ENCODE measurements around the gene PKN2.
A peak's percentile ranks its signal among the peaks of the same experiment; 100 is the strongest.
"Not testable (repeated sequence)": the region's sequence is repeated elsewhere in the genome, so short reads cannot be mapped to it uniquely, and the experiment has no call there.

The PKN2 gene

GRCh38 chr1:88867743-88868521, 183.9 kb downstream of the PKN2 start:
- H3K27me3 ChIP-seq (replicated peaks; ENCODE audit: control insufficient read depth, insufficient read depth, low read length), result no peaks in the 10 kb centered on the region
- DNase-seq (ENCODE audit: low read depth), result peak; percentile 67

GRCh38 chr1:88869644-88870043, 185.6 kb downstream of the PKN2 start:
- H3K4me1 ChIP-seq (ENCODE audit: control insufficient read depth, insufficient read depth, low read length), result peaks cover 22% of the 10 kb centered on the region
- not testable (repeated sequence) for H3K9ac ChIP-seq (ENCODE audit: low read length); H3K9me3 ChIP-seq (ENCODE audit: control insufficient read depth, low read length); DNase-seq (ENCODE audit: low read depth); H3K4me3 ChIP-seq (ENCODE audit: low read length); H3K27me3 ChIP-seq (replicated peaks; ENCODE audit: control insufficient read depth, insufficient read depth, low read length); H3K36me3 ChIP-seq (ENCODE audit: control insufficient read depth, insufficient read depth, low read length, severe bottlenecking)

More at GRCh38 chr1:88867743-88868521, 183.9 kb downstream of the PKN2 start:
- Histone ChIP-seq H3K9me3 (ENCODE audit: control insufficient read depth, low read length) (no peaks in the 10 kb centered on the region), H3K4me1 (ENCODE audit: control insufficient read depth, insufficient read depth, low read length) (peaks cover 11% of the 10 kb centered on the region), H3K9ac (ENCODE audit: low read length) (no peak overlapping the region), H3K36me3 (ENCODE audit: control insufficient read depth, insufficient read depth, low read length, severe bottlenecking) (peaks cover 15% of the 10 kb centered on the region), H3K4me3 (ENCODE audit: low read length) (no peak overlapping the region)

- Histone ChIP-seq H3K27me3 (replicated peaks; ENCODE audit: control insufficient read depth, insufficient read depth, low read length) (no peaks in the 10 kb centered on the region), H3K4me1 (ENCODE audit: control insufficient read depth, insufficient read depth, low read length) (peaks cover 20% of the 10 kb centered on the region), H3K9me3 (ENCODE audit: control insufficient read depth, low read length) (no peaks in the 10 kb centered on the region), H3K9ac (ENCODE audit: low read length) (no peak overlapping the region), H3K4me3 (ENCODE audit: low read length) (no peak overlapping the region), H3K36me3 (ENCODE audit: control insufficient read depth, insufficient read depth, low read length, severe bottlenecking) (peaks cover 14% of the 10 kb centered on the region)
- peak; percentile 14 for DNase-seq (ENCODE audit: low read depth)
Observed at GRCh38 chr1:88873737-88874349, 189.8 kb downstream of the PKN2 start.

- Histone ChIP-seq H3K27me3 (replicated peaks; ENCODE audit: control insufficient read depth, insufficient read depth, low read length) (no peaks in the 10 kb centered on the region), H3K4me3 (ENCODE audit: low read length) (no peak overlapping the region), H3K9ac (ENCODE audit: low read length) (no peak overlapping the region), H3K4me1 (ENCODE audit: control insufficient read depth, insufficient read depth, low read length) (peaks cover 20% of the 10 kb centered on the region), H3K9me3 (ENCODE audit: control insufficient read depth, low read length) (no peaks in the 10 kb centered on the region), H3K36me3 (ENCODE audit: control insufficient read depth, insufficient read depth, low read length, severe bottlenecking) (peaks cover 14% of the 10 kb centered on the region)
- DNase-seq (ENCODE audit: low read depth), result no peak
Observed at GRCh38 chr1:88875595-88875994, 191.5 kb downstream of the PKN2 start.

- peaks cover 19% of the 10 kb centered on the region for H3K36me3 ChIP-seq (ENCODE audit: control insufficient read depth, insufficient read depth, low read length, severe bottlenecking)
Observed at GRCh38 chr1:88876573-88877365, 192.7 kb downstream of the PKN2 start.

GRCh38 chr1:88877382-88877825, 193.3 kb downstream of the PKN2 start:
- peaks cover 25% of the 10 kb centered on the region for H3K36me3 ChIP-seq (ENCODE audit: control insufficient read depth, insufficient read depth, low read length, severe bottlenecking)
- H3K9ac ChIP-seq (ENCODE audit: low read length), result peak overlapping the region; percentile 22
- DNase-seq (ENCODE audit: low read depth), result peak; percentile 81
- H3K4me3 ChIP-seq (ENCODE audit: low read length), result no peak overlapping the region
- H3K27me3 ChIP-seq (replicated peaks; ENCODE audit: control insufficient read depth, insufficient read depth, low read length), result no peaks in the 10 kb centered on the region
- H3K9me3 ChIP-seq (ENCODE audit: control insufficient read depth, low read length), result no peaks in the 10 kb centered on the region
- peaks cover 20% of the 10 kb centered on the region for H3K4me1 ChIP-seq (ENCODE audit: control insufficient read depth, insufficient read depth, low read length)

More at GRCh38 chr1:88876573-88877365, 192.7 kb downstream of the PKN2 start:
- Histone ChIP-seq H3K4me1 (ENCODE audit: control insufficient read depth, insufficient read depth, low read length) (peaks cover 20% of the 10 kb centered on the region), H3K27me3 (replicated peaks; ENCODE audit: control insufficient read depth, insufficient read depth, low read length) (no peaks in the 10 kb centered on the region), H3K9ac (ENCODE audit: low read length) (no peak overlapping the region), H3K9me3 (ENCODE audit: control insufficient read depth, low read length) (no peaks in the 10 kb centered on the region), H3K4me3 (ENCODE audit: low read length) (no peak overlapping the region)
- DNase-seq (ENCODE audit: low read depth), result peak; percentile 53

- Histone ChIP-seq H3K4me1 (ENCODE audit: control insufficient read depth, insufficient read depth, low read length) (peaks cover 24% of the 10 kb centered on the region), H3K27me3 (replicated peaks; ENCODE audit: control insufficient read depth, insufficient read depth, low read length) (no peaks in the 10 kb centered on the region), H3K9me3 (ENCODE audit: control insufficient read depth, low read length) (no peaks in the 10 kb centered on the region), H3K36me3 (ENCODE audit: control insufficient read depth, insufficient read depth, low read length, severe bottlenecking) (peaks cover 30% of the 10 kb centered on the region), H3K4me3 (ENCODE audit: low read length) (no peak overlapping the region), H3K9ac (ENCODE audit: low read length) (peak overlapping the region; percentile 22)
- DNase-seq (ENCODE audit: low read depth), result no peak
Observed at GRCh38 chr1:88877911-88878310, 193.8 kb downstream of the PKN2 start.

- Histone ChIP-seq H3K4me3 (ENCODE audit: low read length) (no peak overlapping the region), H3K36me3 (ENCODE audit: control insufficient read depth, insufficient read depth, low read length, severe bottlenecking) (peaks cover 36% of the 10 kb centered on the region), H3K27me3 (replicated peaks; ENCODE audit: control insufficient read depth, insufficient read depth, low read length) (no peaks in the 10 kb centered on the region), H3K9me3 (ENCODE audit: control insufficient read depth, low read length) (no peaks in the 10 kb centered on the region), H3K4me1 (ENCODE audit: control insufficient read depth, insufficient read depth, low read length) (peaks cover 29% of the 10 kb centered on the region), H3K9ac (ENCODE audit: low read length) (peak overlapping the region; percentile 22)
- DNase-seq (ENCODE audit: low read depth), result no peak
Observed at GRCh38 chr1:88878731-88879130, 194.7 kb downstream of the PKN2 start.

- DNase-seq (ENCODE audit: low read depth); H3K4me3 ChIP-seq (ENCODE audit: low read length); H3K9ac ChIP-seq (ENCODE audit: low read length); H3K27me3 ChIP-seq (replicated peaks; ENCODE audit: control insufficient read depth, insufficient read depth, low read length); H3K9me3 ChIP-seq (ENCODE audit: control insufficient read depth, low read length): not testable (repeated sequence)
- peaks cover 53% of the 10 kb centered on the region for H3K36me3 ChIP-seq (ENCODE audit: control insufficient read depth, insufficient read depth, low read length, severe bottlenecking)
- H3K4me1 ChIP-seq (ENCODE audit: control insufficient read depth, insufficient read depth, low read length), result peaks cover 22% of the 10 kb centered on the region
Observed at GRCh38 chr1:88880717-88881116, 196.6 kb downstream of the PKN2 start.

- H3K9me3 ChIP-seq (ENCODE audit: control insufficient read depth, low read length), result no peaks in the 10 kb centered on the region
- H3K36me3 ChIP-seq (ENCODE audit: control insufficient read depth, insufficient read depth, low read length, severe bottlenecking), result peaks cover 66% of the 10 kb centered on the region
- peak overlapping the region; percentile 14 for H3K9ac ChIP-seq (ENCODE audit: low read length)
- no peak overlapping the region for H3K4me3 ChIP-seq (ENCODE audit: low read length)
- no peaks in the 10 kb centered on the region for H3K27me3 ChIP-seq (replicated peaks; ENCODE audit: control insufficient read depth, insufficient read depth, low read length)
- H3K4me1 ChIP-seq (ENCODE audit: control insufficient read depth, insufficient read depth, low read length), result peaks cover 12% of the 10 kb centered on the region
- DNase-seq (ENCODE audit: low read depth), result no peak
Observed at GRCh38 chr1:88883156-88883555, 199.1 kb downstream of the PKN2 start.

Measured in adipocyte (in vitro differentiated cells).